ENCODE results near the gene SEC16A.

SEC16A gene

GRCh38 chr9:136482793-136483588, at the start of gene SEC16A:
Gene SEC16A, minus strand, starts transcription at chr9:136483040. Its CDS starts 5,425 bp downstream, at chr9:136477615.
- DNase-seq: peak; percentile 100

- no peak for DNase-seq
Observed at GRCh38 chr9:136531904-136532798, 49.3 kb upstream of the SEC16A start.

GRCh38 chr9:136531186-136531903, 48.5 kb upstream of the SEC16A start:
- DNase-seq: no peak

- DNase-seq: no peak
Observed at GRCh38 chr9:136530461-136531089, 47.7 kb upstream of the SEC16A start.

GRCh38 chr9:136529516-136530460, 46.9 kb upstream of the SEC16A start:
- DNase-seq: no peak

GRCh38 chr9:136528716-136529341, 46.0 kb upstream of the SEC16A start:
- DNase-seq: no peak

GRCh38 chr9:136527721-136528710, 45.2 kb upstream of the SEC16A start:
- no peak for DNase-seq

GRCh38 chr9:136527131-136527530, 44.3 kb upstream of the SEC16A start:
- DNase-seq: no peak

GRCh38 chr9:136526625-136527066, 43.8 kb upstream of the SEC16A start:
- peak; percentile 65 to 83 for DNase-seq

GRCh38 chr9:136525841-136526499, 43.1 kb upstream of the SEC16A start:
- DNase-seq: peak; percentile 95 to 96

- DNase-seq: no peak
Observed at GRCh38 chr9:136525207-136525606, 42.4 kb upstream of the SEC16A start.

GRCh38 chr9:136522314-136523237, 39.7 kb upstream of the SEC16A start:
- DNase-seq: no peak

- no peak for DNase-seq
Observed at GRCh38 chr9:136521537-136521936, 38.7 kb upstream of the SEC16A start.

GRCh38 chr9:136520053-136520540, 37.3 kb upstream of the SEC16A start:
- DNase-seq: no peak

GRCh38 chr9:136519263-136520052, 36.6 kb upstream of the SEC16A start:
- no peak for DNase-seq

- no peak for DNase-seq
Observed at GRCh38 chr9:136518623-136519022, 35.8 kb upstream of the SEC16A start.

GRCh38 chr9:136517950-136518349, 35.1 kb upstream of the SEC16A start:
- no peak for DNase-seq
